Endodermal cell (in vitro differentiated cells): ENCODE data around the gene CAPN12. TPM values are rescaled to one million over a fixed set of nuclear protein-coding genes. Genes with fewer than 3 reads are reported as not detected.
"Not testable (repeated sequence)": the region's sequence is repeated elsewhere in the genome, so short reads cannot be mapped to it uniquely, and the experiment has no call there.

Experiments used
- DNase-seq: peaks from one replicate; pipeline ENCODE4 v3.0.0-alpha.2; 2017
- H3K27ac ChIP-seq: 2 replicates; pipeline ENCODE4 v1.5.1; 2013; ENCODE audit warnings: mild to moderate bottlenecking, low read depth, low read length, moderate library complexity
- H3K27me3 ChIP-seq: 2 replicates; pipeline ENCODE4 v1.6.1; 2013; ENCODE audit warnings: mild to moderate bottlenecking, low read length, moderate library complexity; ENCODE audit not compliant: insufficient read depth, control insufficient read depth, poor library complexity, severe bottlenecking
- H3K36me3 ChIP-seq: 2 replicates; pipeline ENCODE4 v1.7.0; 2013; ENCODE audit warnings: mild to moderate bottlenecking, low read length, moderate library complexity; ENCODE audit not compliant: control insufficient read depth, insufficient read depth
- H3K4me1 ChIP-seq: one replicate; pipeline ENCODE4 v1.7.0; 2013; ENCODE audit warnings: low read length; ENCODE audit not compliant: control insufficient read depth, insufficient read depth
- H3K4me3 ChIP-seq: 2 replicates; pipeline ENCODE4 v1.5.1; 2013; ENCODE audit warnings: mild to moderate bottlenecking, low read length, moderate library complexity
- H3K9ac ChIP-seq: 2 replicates; pipeline ENCODE4 v1.6.1; 2013; ENCODE audit warnings: mild to moderate bottlenecking, low read length, moderate library complexity; ENCODE audit not compliant: poor library complexity, severe bottlenecking; ENCODE audit errors: extremely low read depth
- H3K9me3 ChIP-seq: 2 replicates; pipeline ENCODE4 v1.6.1; 2013; ENCODE audit warnings: mild to moderate bottlenecking, low read length, moderate library complexity; ENCODE audit not compliant: control insufficient read depth
- H3K27ac Mint-ChIP-seq: 2 replicates; pipeline ENCODE4 v1.8.0; 2020; ENCODE audit warnings: mixed read lengths
- H3K27me3 Mint-ChIP-seq: 2 replicates; pipeline ENCODE4 v1.8.0; 2021; ENCODE audit warnings: mild to moderate bottlenecking, mixed read lengths; ENCODE audit not compliant: insufficient read depth
- H3K36me3 Mint-ChIP-seq: 2 replicates; pipeline ENCODE4 v1.8.0; 2020; ENCODE audit warnings: low read depth, mixed read lengths
- H3K4me1 Mint-ChIP-seq: 2 replicates; pipeline ENCODE4 v1.8.0; 2020; ENCODE audit warnings: mixed read lengths
- H3K4me3 Mint-ChIP-seq: 2 replicates; pipeline ENCODE4 v1.8.0; 2020; ENCODE audit warnings: mild to moderate bottlenecking, moderate library complexity, mixed read lengths
- H3K9me3 Mint-ChIP-seq: 2 replicates; pipeline ENCODE4 v1.8.0; 2020; ENCODE audit warnings: mild to moderate bottlenecking, mixed read lengths
- CTCF ChIP-seq: fragments of 200-600 bp; sonication (generic); conservative IDR thresholded peaks from 2 replicates; pipeline ENCODE4 v1.5.0; 2021; ENCODE audit warnings: antibody characterized with exemption, mild to moderate bottlenecking
- WGBS, 2 experiments: methylation state at CpG; one replicate each; pipeline versions ENCODE4 v1.1.5 to v1.1.7; 2013; ENCODE audit warnings: missing lambda C conversion rate in 2 of 2, mixed read lengths in 1 of 2; ENCODE audit not compliant: insufficient coverage in 1 of 2, insufficient read length in 1 of 2; 5-methylcytosine and 5-hydroxymethylcytosine counted together
- total RNA-seq, 2 donors: library from RNA; stranded (reverse); fragmentation: NEBNext Ultra II Directional in 1 of 2; extraction: Animal tissue kit (Norgen Biotek cat#: 25700) in 1 of 2; gene quantifications; 2 replicates in 1 of 2; 3 replicates in 1 of 2; pipeline ENCODE4 v1.2.1, GENCODE V29; 2021

CAPN12 gene
- total RNA-seq, 2 donors from 2014 or later: 14.5 to 83.0 TPM

- Mint-ChIP-seq H3K27ac (no peak overlapping the region), H3K9me3 (no peaks in the 10 kb centered on the region), H3K27me3 (no peaks in the 10 kb centered on the region), H3K36me3 (no peaks in the 10 kb centered on the region), H3K4me3 (no peak overlapping the region), H3K4me1 (no peaks in the 10 kb centered on the region)
- Histone ChIP-seq H3K9ac (no peak overlapping the region), H3K4me1 (no peaks in the 10 kb centered on the region), H3K9me3 (no peaks in the 10 kb centered on the region), H3K27ac (no peak overlapping the region), H3K36me3 (no peaks in the 10 kb centered on the region), H3K27me3 (no peaks in the 10 kb centered on the region), H3K4me3 (no peak overlapping the region)
- TF ChIP-seq CTCF: no peak
- WGBS, 2 experiments: 80 to 89% methylated on average over 1 to 3 of the region's 3 CpGs
- DNase-seq: no peak
Measured at GRCh38 chr19:38763795-38764220, 19.5 kb upstream of the CAPN12 start.

DNA sequence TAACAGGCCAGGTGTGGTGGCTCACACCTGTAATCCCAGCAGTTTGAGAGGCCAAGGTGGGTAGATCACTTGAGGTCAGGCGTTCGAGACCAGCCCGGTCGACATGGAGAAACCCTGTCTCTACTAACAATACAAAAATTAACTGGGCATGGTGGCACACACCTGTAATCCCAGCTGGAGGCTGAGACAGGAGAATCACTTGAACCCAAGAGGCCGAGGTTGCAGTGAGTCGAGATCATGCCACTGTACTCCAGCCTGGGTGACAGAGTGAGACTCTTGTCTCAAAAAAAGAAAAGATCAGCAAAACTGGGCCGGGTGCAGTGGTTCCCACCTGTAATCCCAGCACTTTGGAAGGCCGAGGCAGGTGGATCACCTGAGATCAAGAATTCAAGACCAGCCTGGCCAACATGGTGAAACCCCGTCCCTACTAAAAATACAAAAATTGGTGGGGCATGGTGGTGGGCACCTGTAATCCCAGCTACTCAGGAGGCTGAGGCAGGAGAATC, 17.7 kb upstream of the CAPN12 start:
- H3K4me1 ChIP-seq, DNase-seq, H3K36me3 Mint-ChIP-seq, H3K9ac ChIP-seq, H3K4me3 ChIP-seq, H3K27me3 ChIP-seq, H3K27ac ChIP-seq, H3K4me1 Mint-ChIP-seq, H3K9me3 Mint-ChIP-seq, H3K27me3 Mint-ChIP-seq, H3K9me3 ChIP-seq, H3K4me3 Mint-ChIP-seq, H3K27ac Mint-ChIP-seq, H3K36me3 ChIP-seq: not testable (repeated sequence)
- 89 to 95% methylated on average over 6 to 9 of the region's 9 CpGs for WGBS, 2 experiments

DNA sequence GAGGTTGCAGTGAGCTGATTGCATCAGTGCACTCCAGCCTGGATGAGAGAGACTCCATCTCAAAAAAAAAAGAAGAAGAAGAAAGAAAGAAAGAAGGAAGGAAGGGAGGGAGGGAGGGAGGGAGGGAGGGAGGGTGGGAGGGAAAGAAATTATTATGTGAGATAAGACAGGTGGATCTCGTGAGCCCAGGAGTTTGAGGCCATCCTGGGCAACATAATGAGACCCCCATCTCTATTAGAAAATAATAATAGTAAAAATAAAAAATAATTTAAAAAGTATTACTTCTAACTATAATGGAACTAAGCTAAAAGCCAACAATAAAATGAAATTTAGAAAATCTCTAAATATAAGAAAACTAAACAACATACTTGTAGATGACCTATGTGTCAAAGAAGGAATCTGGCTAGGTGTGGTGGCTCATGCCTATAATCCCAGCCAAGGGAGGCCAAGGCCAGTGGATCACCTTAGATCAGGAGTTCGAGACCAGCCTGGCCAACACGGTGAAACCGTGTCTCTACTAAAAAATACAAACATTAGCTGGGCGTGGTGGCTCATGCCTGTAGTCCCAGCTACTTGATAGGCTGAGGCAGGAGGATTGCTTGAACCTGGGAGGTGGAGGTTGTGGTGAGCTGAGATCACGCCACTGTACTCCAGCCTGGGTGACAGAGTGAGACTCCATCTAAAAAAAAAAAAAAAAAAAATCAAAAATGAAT, 16.7 kb upstream of the CAPN12 start:
- H3K9me3 ChIP-seq, H3K9ac ChIP-seq, H3K36me3 ChIP-seq, DNase-seq, H3K9me3 Mint-ChIP-seq, H3K4me1 ChIP-seq, H3K27ac Mint-ChIP-seq, H3K27me3 ChIP-seq, H3K27ac ChIP-seq, H3K27me3 Mint-ChIP-seq, H3K4me1 Mint-ChIP-seq, H3K36me3 Mint-ChIP-seq, H3K4me3 Mint-ChIP-seq, H3K4me3 ChIP-seq: not testable (repeated sequence)
- 81% methylated on average over 4 of the region's 6 CpGs; no CpG with 5 or more reads in 1 of the 2 experiments for WGBS, 2 experiments

DNA sequence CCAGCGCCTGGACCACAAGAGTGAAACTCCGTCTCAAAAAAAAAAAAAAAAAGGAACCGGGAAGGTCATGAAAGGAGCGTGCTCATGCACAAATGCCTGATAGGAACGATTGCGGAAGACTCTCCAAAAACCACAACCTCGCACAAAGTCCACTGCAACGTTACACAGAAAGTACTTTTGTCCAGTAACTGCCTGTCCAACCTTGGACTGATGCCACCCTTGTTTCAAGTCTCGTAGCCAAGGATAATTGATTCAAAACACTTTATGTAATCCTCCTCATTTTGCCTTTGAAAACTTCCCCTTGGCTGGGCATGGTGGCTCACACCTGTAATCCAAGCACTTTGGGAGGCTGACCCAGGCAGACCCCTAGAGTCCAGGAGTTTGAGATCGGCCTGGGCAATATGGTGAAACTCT, 15.3 kb upstream of the CAPN12 start:
- Histone ChIP-seq H3K27me3 (no peaks in the 10 kb centered on the region), H3K4me1 (no peaks in the 10 kb centered on the region), H3K9ac (no peak overlapping the region), H3K9me3 (peaks cover 4% of the 10 kb centered on the region), H3K4me3 (no peak overlapping the region), H3K36me3 (no peaks in the 10 kb centered on the region), H3K27ac (no peak overlapping the region)
- TF ChIP-seq CTCF: no peak
- Mint-ChIP-seq H3K4me1 (no peaks in the 10 kb centered on the region), H3K27ac (no peak overlapping the region), H3K27me3 (no peaks in the 10 kb centered on the region), H3K4me3 (no peak overlapping the region), H3K36me3 (peaks cover 2% of the 10 kb centered on the region), H3K9me3 (no peaks in the 10 kb centered on the region)
- WGBS, 2 experiments: 81 to 84% methylated on average over 8 to 10 of the region's 10 CpGs
- DNase-seq: no peak

DNA sequence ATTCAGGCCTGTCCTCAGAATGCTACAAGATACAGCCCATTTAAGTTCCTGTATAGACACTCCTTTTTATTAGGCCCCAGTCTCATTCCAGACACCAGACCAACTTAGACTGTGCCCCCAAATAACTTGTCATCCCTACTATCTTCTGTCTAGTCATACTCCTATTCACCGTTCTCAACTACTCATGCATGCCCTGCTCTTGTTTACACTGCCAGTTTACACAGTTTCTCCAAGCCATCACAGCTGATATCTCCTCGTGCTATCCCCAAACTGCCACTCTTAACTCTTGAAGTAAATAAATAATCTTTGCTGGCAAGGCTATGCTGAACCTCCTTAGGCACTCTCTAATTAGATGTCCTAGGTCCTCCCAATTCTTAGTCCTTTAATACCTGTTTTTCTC, 9.9 kb upstream of the CAPN12 start:
- not testable (repeated sequence) for DNase-seq, H3K36me3 Mint-ChIP-seq, H3K27me3 Mint-ChIP-seq, H3K27me3 ChIP-seq, H3K4me1 ChIP-seq, H3K4me3 Mint-ChIP-seq, H3K4me1 Mint-ChIP-seq, H3K9me3 Mint-ChIP-seq, H3K27ac Mint-ChIP-seq, H3K36me3 ChIP-seq, H3K9me3 ChIP-seq, H3K27ac ChIP-seq, H3K9ac ChIP-seq
- peak overlapping the region; percentile 49 for H3K4me3 ChIP-seq
- no CpG with 5 or more reads among the region's 2 CpGs for WGBS, 2 experiments

DNA sequence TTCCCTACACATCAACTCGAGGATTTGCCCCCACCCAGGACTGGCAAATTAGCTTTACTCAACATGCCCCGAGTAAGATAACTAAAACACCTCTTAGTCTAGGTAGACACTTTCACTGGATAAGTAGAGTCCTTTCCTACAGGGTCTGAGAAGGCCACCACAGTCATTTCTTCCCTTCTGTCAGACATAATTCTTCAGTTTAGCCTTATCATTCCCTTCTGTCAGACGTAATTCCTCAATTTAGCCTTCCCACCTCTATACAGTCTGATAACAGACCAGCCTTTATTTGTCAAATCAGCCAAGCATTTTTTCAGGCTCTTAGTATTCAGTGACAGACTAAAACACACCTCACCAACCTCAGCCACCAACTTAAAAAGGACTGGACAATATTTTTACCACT, 9.5 kb upstream of the CAPN12 start:
- H3K9me3 Mint-ChIP-seq, H3K36me3 Mint-ChIP-seq, H3K4me1 ChIP-seq, H3K9me3 ChIP-seq, H3K4me1 Mint-ChIP-seq, H3K27me3 ChIP-seq, DNase-seq, H3K9ac ChIP-seq, H3K27ac ChIP-seq, H3K27me3 Mint-ChIP-seq, H3K27ac Mint-ChIP-seq, H3K36me3 ChIP-seq, H3K4me3 Mint-ChIP-seq: not testable (repeated sequence)
- 48 to 75% methylated on average over 3 of the region's 3 CpGs for WGBS, 2 experiments
- peak overlapping the region; percentile 49 for H3K4me3 ChIP-seq
